Gastrocnemius medialis (tissue), 4 donors: ENCODE measurements around the gene LENG1. TPM values are rescaled to one million over a fixed set of nuclear protein-coding genes. Genes with fewer than 3 reads are reported as not detected.
A peak's percentile ranks its signal among the peaks of the same experiment; 100 is the strongest.

ENCODE experiments used
- ATAC-seq, 2 donors: fragments of 150-250 bp; one replicate each; pipeline ENCODE4 v1.9.1; 2016
- DNase-seq, 2 donors: peaks; one replicate each; pipeline ENCODE4 v3.0.0-alpha.2; 2019
- H3K27ac ChIP-seq, 4 donors: fragments of 200-600 bp; sonication (generic); 1 replicate in 1 of 4; 2 replicates in 3 of 4; pipeline ENCODE4 v1.5.1; 2016 to 2018; ENCODE audit warnings: mild to moderate bottlenecking in 2 of 4, moderate library complexity in 1 of 4
- H3K27me3 ChIP-seq, 3 donors: fragments of 200-600 bp; sonication (generic) in 2 of 3; 1 replicate in 1 of 3; 2 replicates in 2 of 3; pipeline versions ENCODE4 v1.5.1 to v1.6.0; 2016 to 2019; ENCODE audit warnings: mild to moderate bottlenecking in 1 of 3, moderate library complexity in 1 of 3
- H3K36me3 ChIP-seq, 2 donors: fragments of 200-600 bp; sonication (generic) in 1 of 2; one replicate each; pipeline ENCODE4 v1.5.1; 2017 to 2018
- H3K4me1 ChIP-seq, 2 donors: fragments of 200-600 bp; sonication (generic) in 1 of 2; one replicate each; pipeline ENCODE4 v1.5.1; 2016 to 2017; ENCODE audit warnings: mild to moderate bottlenecking in 2 of 2
- H3K4me3 ChIP-seq, 4 donors: fragments of 200-600 bp; sonication (generic) in 3 of 4; 1 replicate in 1 of 4; 2 replicates in 3 of 4; pipeline ENCODE4 v1.5.1; 2016 to 2019; ENCODE audit warnings: mild to moderate bottlenecking in 2 of 4
- H3K9me3 ChIP-seq, 3 donors: fragments of 200-600 bp; sonication (generic) in 2 of 3; 1 replicate in 1 of 3; 2 replicates in 2 of 3; pipeline ENCODE4 v1.5.1; 2016 to 2019
- CTCF ChIP-seq, 5 experiments: fragments of 450-650 bp in 3 of 5; fragments of 200-600 bp in 2 of 5; sonication (generic) in 2 of 5; IDR thresholded peaks in 4 of 5; conservative IDR thresholded peaks in 1 of 5; 1 replicate in 4 of 5; 2 replicates in 1 of 5; pipeline ENCODE4 v1.5.1; 2016 to 2019; ENCODE audit warnings: antibody characterized with exemption in 5 of 5, mild to moderate bottlenecking in 3 of 5, moderate library complexity in 3 of 5
- POLR2A ChIP-seq, 2 donors: fragments of 450-650 bp; IDR thresholded peaks; one replicate each; pipeline ENCODE4 v1.6.1; 2017; ENCODE audit warnings: antibody characterized with exemption in 2 of 2, mild to moderate bottlenecking in 2 of 2, moderate library complexity in 2 of 2
- in situ Hi-C, 4 donors: fragments of 200-750 bp; cut with MboI; loops; one replicate each; pipeline versions ENCODE4 v1.15.0 to v1.8.0; 2017; ENCODE audit warnings: low sequenced_read_pairs in 4 of 4
- intact Hi-C: fragments of 100-400 bp; cut with DNase I; formaldehyde crosslinking; loops from one replicate; pipeline ENCODE4 v1.15.1; 2023; ENCODE audit warnings: low total_unique reads
- total RNA-seq, 4 donors: library from RNA; depleted of rRNA; stranded (reverse); fragments of >200 nt; gene quantifications; one replicate each; pipeline versions ENCODE4 v1.1.0 to v1.2.3, GENCODE V29; 2016

LENG1 gene
- total RNA-seq = 10 to 100 TPM in 3 of 4 donors, 1 to 10 TPM in 1; 6.5 to 14.2 (median 11.9) TPM

GRCh38 chr19:54159352-54160181 is at the start of gene LENG1:
LENG1 (minus strand) TSS chr19:54159721; CDS start chr19:54159695, 26 bp downstream.
- Histone ChIP-seq H3K36me3 (peaks cover 0 to 36% of the 10 kb centered on the region in 2 donors), H3K27me3 (peaks cover 3 to 8% (median 3%) of the 10 kb centered on the region in 3 donors), H3K4me1 (peaks cover 23 to 38% of the 10 kb centered on the region in 2 donors), H3K9me3 (no peaks in the 10 kb centered on the region), H3K4me3 (peak within 1 kb of the TSS; percentile 78 to 87 (median 84)), H3K27ac (peak within 1 kb of the TSS; percentile 93 to 98 (median 96))
- in situ Hi-C loops (loop anchor here in 1 of 4 donors (5.0 kb wide), 1 partner anchor 73 kb away; no protein-coding TSS in a partner anchor), intact Hi-C loops (loop anchor here (1.0 to 10.0 kb wide), 5 partner anchors 22 to 305 kb away; partner anchors contain the start of genes CNOT3, LENG9, MBOAT7 and NDUFA3)
- ATAC-seq (peak; percentile 96 to 98), DNase-seq (peak; percentile 100)
- peak; percentile 68 to 80 for TF ChIP-seq POLR2A (IDR thresholded peaks at IDR 0.05)
- TF ChIP-seq CTCF (IDR thresholded peaks at IDR 0.05 in 4 of 5, conservative IDR thresholded peaks at IDR 0.05 in 1 of 5) = peak in 4 of 5 experiments; percentile 31 to 43 (median 37)

- peaks cover 0 to 46% of the 10 kb centered on the region in 2 donors for H3K36me3 ChIP-seq
- H3K4me1 ChIP-seq = peaks cover 50 to 60% of the 10 kb centered on the region in 2 donors
- no peak overlapping the region for H3K4me3 ChIP-seq
- H3K9me3 ChIP-seq = no peaks in the 10 kb centered on the region
- DNase-seq = no peak
- H3K27me3 ChIP-seq = no peaks in the 10 kb centered on the region
- intact Hi-C loops = loop anchor here (10.0 kb wide), 1 partner anchor 1396 kb away; the partner anchor contains the start of genes ZNF524 and ZNF865
- no peak for ATAC-seq
- TF ChIP-seq POLR2A (IDR thresholded peaks at IDR 0.05) = no peak
- no peak for TF ChIP-seq CTCF (IDR thresholded peaks at IDR 0.05 in 4 of 5, conservative IDR thresholded peaks at IDR 0.05 in 1 of 5)
- in situ Hi-C loops = loop anchor here in 1 of 4 donors (10.0 kb wide), 1 partner anchor 246 kb away; no protein-coding TSS in a partner anchor
- H3K27ac ChIP-seq = peak overlapping the region; percentile 74 to 95 (median 86)
These were observed 49.2 kb upstream of the LENG1 start for GRCh38 chr19:54208784-54209057.

- peaks cover 55 to 65% of the 10 kb centered on the region in 2 donors for H3K4me1 ChIP-seq
These were observed 48.7 kb upstream of the LENG1 start for GRCh38 chr19:54207983-54208783.

More at GRCh38 chr19:54207983-54208783, 48.7 kb upstream of the LENG1 start:
- intact Hi-C loops (loop anchor here (10.0 kb wide), 1 partner anchor 1397 kb away; the partner anchor contains the start of genes ZNF524 and ZNF865), in situ Hi-C loops (loop anchor here in 1 of 4 donors (10.0 kb wide), 1 partner anchor 247 kb away; no protein-coding TSS in a partner anchor)
- Histone ChIP-seq H3K9me3 (no peaks in the 10 kb centered on the region), H3K27ac (peak overlapping the region; percentile 74 to 95 (median 86)), H3K4me3 (no peak overlapping the region), H3K36me3 (peaks cover 0 to 49% of the 10 kb centered on the region in 2 donors), H3K27me3 (no peaks in the 10 kb centered on the region)
- ATAC-seq (peak in 1 of 2 donors; percentile 12), DNase-seq (peak; percentile 48 to 65)
- TF ChIP-seq CTCF (IDR thresholded peaks at IDR 0.05 in 4 of 5, conservative IDR thresholded peaks at IDR 0.05 in 1 of 5) (no peak), POLR2A (IDR thresholded peaks at IDR 0.05) (peak in 1 of 2 donors; percentile 16)
